GM12875 (cell line): ENCODE data around the gene NAALADL2.

Experiments used
- H3K4me3 ChIP-seq: one replicate; pipeline ENCODE4 v1.5.1; 2011; ENCODE audit warnings: low read depth, low read length, control low read depth
- CTCF ChIP-seq: IDR thresholded peaks from 2 replicates; pipeline ENCODE4 v1.5.1; 2011; ENCODE audit warnings: low read depth, mild to moderate bottlenecking, control low read depth, inconsistent platforms, low read length, moderate library complexity, borderline replicate concordance; ENCODE audit not compliant: insufficient read depth

The NAALADL2 gene

DNA sequence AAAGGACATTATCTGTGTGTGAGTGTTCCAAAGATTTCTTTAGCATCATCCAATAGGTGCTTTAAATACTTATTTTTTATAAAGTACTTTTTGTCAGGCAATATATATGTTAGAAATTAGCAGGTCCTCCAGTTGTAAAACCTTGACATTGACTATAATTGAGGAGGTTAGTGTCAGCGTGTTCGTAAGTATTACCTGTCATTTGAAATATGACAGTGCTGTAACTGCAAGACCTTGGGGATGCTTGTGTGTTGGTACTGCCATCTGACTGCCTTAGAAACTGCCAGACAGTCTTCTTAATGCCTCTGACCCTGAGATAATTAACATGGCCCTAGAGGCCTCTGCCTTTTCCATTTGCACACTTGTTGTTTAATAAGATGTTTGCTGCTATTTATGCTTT, 170.7 kb downstream of the NAALADL2 start:
- no peak overlapping the region for H3K4me3 ChIP-seq
- no peak for TF ChIP-seq CTCF

DNA sequence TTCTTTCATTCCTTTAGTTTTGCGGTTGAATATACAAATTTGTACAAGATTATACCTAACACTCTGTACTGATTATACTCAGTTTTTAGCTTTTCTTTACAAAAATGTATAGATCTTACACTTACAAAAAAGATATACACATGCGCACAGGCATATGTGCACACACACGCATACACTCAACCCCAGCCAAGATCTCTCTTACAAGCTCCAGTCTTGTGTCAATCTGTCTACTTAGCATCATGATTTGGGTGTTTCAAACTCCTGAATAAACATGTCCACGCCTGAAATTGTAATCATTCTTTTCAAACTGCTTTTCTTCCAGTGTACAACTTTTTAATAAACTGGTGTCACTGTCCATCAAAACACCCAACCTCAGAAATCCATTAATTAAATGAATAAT, 180.7 kb downstream of the NAALADL2 start:
- no peak overlapping the region for H3K4me3 ChIP-seq
- TF ChIP-seq CTCF = no peak

DNA sequence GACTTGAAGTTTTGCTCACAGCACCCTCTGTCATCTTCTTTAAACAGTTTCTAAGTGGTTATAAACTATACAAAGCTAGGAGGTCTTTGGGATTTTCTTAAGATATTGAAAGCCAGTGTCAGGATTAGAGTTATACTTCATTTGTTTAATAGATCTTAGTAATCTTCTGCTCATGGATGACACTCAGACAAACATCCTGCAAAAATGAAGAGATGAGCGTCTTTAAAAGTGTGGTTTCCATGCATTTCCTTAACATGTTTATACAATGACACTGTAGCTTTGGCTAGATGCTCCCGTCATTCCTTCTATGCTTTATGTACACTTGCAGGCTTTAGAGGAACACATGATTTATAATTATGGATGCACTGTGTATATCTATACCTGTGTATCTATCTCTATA, 182.2 kb downstream of the NAALADL2 start:
- TF ChIP-seq CTCF = no peak
- H3K4me3 ChIP-seq = no peak overlapping the region

- no peak overlapping the region for H3K4me3 ChIP-seq
- no peak for TF ChIP-seq CTCF
These were observed 187.5 kb downstream of the NAALADL2 start for GRCh38 chr3:175046601-175047000.

- no peak overlapping the region for H3K4me3 ChIP-seq
- TF ChIP-seq CTCF = no peak
These were observed 188.7 kb downstream of the NAALADL2 start for GRCh38 chr3:175047786-175048185.

GRCh38 chr3:175057401-175057800, 198.3 kb downstream of the NAALADL2 start:
- no peak overlapping the region for H3K4me3 ChIP-seq
- TF ChIP-seq CTCF = no peak

DNA sequence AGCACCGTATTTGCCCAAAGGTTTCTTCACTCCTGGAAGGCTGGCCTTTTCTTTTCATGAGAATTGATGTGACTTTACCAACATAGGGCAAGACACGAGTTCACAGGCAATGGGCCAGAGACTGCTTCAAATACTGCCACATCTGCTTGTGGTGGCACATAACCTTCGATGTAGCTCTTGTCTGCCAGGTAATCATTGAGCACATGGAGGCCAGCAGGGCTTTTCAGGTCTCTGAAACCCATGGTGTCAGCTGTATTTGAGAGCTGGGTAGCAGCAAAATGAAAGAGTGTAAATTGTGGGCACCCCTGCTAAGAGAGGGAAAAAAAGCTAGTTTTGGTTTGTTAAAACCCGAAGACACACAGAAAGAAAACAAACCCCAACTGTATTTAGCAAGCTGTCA, 200.7 kb downstream of the NAALADL2 start:
- no peak for TF ChIP-seq CTCF
- H3K4me3 ChIP-seq = no peak overlapping the region
